ENCODE measurements around the gene DNPH1. TPM values are rescaled to one million over a fixed set of nuclear protein-coding genes. Genes with fewer than 3 reads are reported as not detected.

DNPH1 gene
- total and polyA plus RNA-seq, 9 of the 15 experiments (the other 6 are each of a cell fraction or from before 2014, with no cell fraction given), result 7.3 to 300 (median 68.7) TPM

GRCh38 chr6:43187821-43188220 is 41.5 kb downstream of the DNPH1 start:
- no peak overlapping the region for H2AFZ ChIP-seq (ENCODE audit: low read depth, low read length)
- H3K4me3 ChIP-seq, result no peak overlapping the region
- POLR2A ChIA-PET, result interaction anchor here (1.0 kb wide), 1 partner anchor 10 kb away, joined by 3 read pairs; no protein-coding TSS in a partner anchor
- no peak overlapping the region for H3K4me2 ChIP-seq (ENCODE audit: insufficient read depth, low read length)
- no peaks in the 10 kb centered on the region for H3K27me3 ChIP-seq (ENCODE audit: control insufficient read depth in 2 of 2, insufficient read depth in 2 of 2, low read length in 2 of 2)
- H3K36me3 ChIP-seq (ENCODE audit: control insufficient read depth, insufficient read depth, low read length), result peaks cover 46% of the 10 kb centered on the region
- H4K20me1 ChIP-seq (replicated peaks; ENCODE audit: control insufficient read depth, insufficient read depth, low read length), result no peaks in the 10 kb centered on the region
- H3K9me1 ChIP-seq (ENCODE audit: control insufficient read depth, insufficient read depth, low read length), result no peaks in the 10 kb centered on the region
- no peak overlapping the region for H3K9ac ChIP-seq (ENCODE audit: insufficient read depth in 1 of 2, low read depth in 2 of 2, low read length in 2 of 2)
- WGBS (ENCODE audit: insufficient coverage, low coverage, missing lambda C conversion rate), result 87% methylated on average over 7 of the region's 7 CpGs
- no peaks in the 10 kb centered on the region for H3K9me3 ChIP-seq (replicated peaks; ENCODE audit: control insufficient read depth, insufficient read depth, low read depth, low read length)
- BruUV-seq (replicated peaks), result no TSS peak
- H3K27ac ChIP-seq (ENCODE audit: extremely low read depth, low read depth, low read length), result no peak overlapping the region
- FAIRE-seq (no peak), DNase-seq (ENCODE audit: extremely low read depth in 1 of 4, low spot score in 3 of 4) (no peak), ATAC-seq (no peak)
- in situ Hi-C loops (cut with MboI), result no loop called here
- CTCF ChIA-PET (ENCODE audit: low intra/inter-chr PET ratio), result no interaction called here
- H3K79me2 ChIP-seq (ENCODE audit: control insufficient read depth, insufficient read depth, low read length), result peaks cover 15% of the 10 kb centered on the region; the same call in 2 of the 3 replicates
- intact Hi-C loops (cut with micrococcal nuclease), result no loop called here
- H3K4me1 ChIP-seq (replicated peaks in 1 of 2; ENCODE audit: control insufficient read depth in 2 of 2, insufficient read depth in 2 of 2, low read length in 2 of 2), result peaks cover 18 to 27% of the 10 kb centered on the region in 2 experiments
- TF ChIP-seq ZNF76 (CRISPR knock-in tag; IDR thresholded peaks at IDR 0.05; ENCODE audit: borderline replicate concordance) (no peak), NKRF (IDR thresholded peaks at IDR 0.05; ENCODE audit: borderline replicate concordance) (no peak), JUN (IDR thresholded peaks at IDR 0.05; ENCODE audit: borderline replicate concordance, low read depth, low read length) (no peak), JUN (CRISPR knock-in tag; IDR thresholded peaks at IDR 0.05; ENCODE audit: borderline replicate concordance) (no peak), C11orf30 (IDR thresholded peaks at IDR 0.05; ENCODE audit: low read depth) (no peak), KDM4B (IDR thresholded peaks at IDR 0.05; ENCODE audit: borderline replicate concordance in 2 of 2, low read depth in 1 of 2) (no peak), CBX5 (IDR thresholded peaks at IDR 0.05; ENCODE audit: borderline replicate concordance, low read depth) (no peak), VEZF1 (CRISPR knock-in tag; IDR thresholded peaks at IDR 0.05) (no peak), DNMT1 (IDR thresholded peaks at IDR 0.05) (no peak), NFE2L1 (tag; IDR thresholded peaks at IDR 0.05; ENCODE audit: borderline replicate concordance, low read depth) (no peak), RBFOX2 (IDR thresholded peaks at IDR 0.05; ENCODE audit: low read depth, low read length) (no peak), FOXA3 (CRISPR knock-in tag; conservative IDR thresholded peaks at IDR 0.05 in 1 of 2, IDR thresholded peaks at IDR 0.05 in 1 of 2) (no peak), ZBTB7A (IDR thresholded peaks at IDR 0.05; ENCODE audit: borderline replicate concordance, control insufficient read depth, low read depth, low read length) (no peak), ZNF830 (CRISPR knock-in tag; IDR thresholded peaks at IDR 0.05) (no peak)
